Measurements from ENCODE around the gene HSPA2.

DNA sequence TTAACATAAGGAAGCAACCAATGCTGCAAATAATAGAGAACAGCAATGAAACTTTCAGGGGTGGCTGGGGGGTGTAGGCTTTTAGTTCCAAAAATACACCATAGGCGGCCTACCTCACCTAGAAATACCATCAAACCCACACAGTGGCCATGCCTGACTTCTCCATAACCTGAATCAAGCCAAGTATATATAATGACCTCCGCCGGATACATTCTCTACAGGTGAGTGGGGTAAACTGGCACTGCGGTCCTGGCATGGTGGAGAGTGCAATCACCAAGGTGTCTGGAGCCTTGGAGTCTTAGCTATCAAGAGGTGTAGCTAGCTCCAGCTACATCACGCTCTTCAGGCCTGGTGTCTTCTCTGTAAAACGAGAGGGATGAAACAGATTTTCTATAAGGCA is 38.1 kb upstream of the HSPA2 start:
- TF ChIP-seq, protein P1, sequence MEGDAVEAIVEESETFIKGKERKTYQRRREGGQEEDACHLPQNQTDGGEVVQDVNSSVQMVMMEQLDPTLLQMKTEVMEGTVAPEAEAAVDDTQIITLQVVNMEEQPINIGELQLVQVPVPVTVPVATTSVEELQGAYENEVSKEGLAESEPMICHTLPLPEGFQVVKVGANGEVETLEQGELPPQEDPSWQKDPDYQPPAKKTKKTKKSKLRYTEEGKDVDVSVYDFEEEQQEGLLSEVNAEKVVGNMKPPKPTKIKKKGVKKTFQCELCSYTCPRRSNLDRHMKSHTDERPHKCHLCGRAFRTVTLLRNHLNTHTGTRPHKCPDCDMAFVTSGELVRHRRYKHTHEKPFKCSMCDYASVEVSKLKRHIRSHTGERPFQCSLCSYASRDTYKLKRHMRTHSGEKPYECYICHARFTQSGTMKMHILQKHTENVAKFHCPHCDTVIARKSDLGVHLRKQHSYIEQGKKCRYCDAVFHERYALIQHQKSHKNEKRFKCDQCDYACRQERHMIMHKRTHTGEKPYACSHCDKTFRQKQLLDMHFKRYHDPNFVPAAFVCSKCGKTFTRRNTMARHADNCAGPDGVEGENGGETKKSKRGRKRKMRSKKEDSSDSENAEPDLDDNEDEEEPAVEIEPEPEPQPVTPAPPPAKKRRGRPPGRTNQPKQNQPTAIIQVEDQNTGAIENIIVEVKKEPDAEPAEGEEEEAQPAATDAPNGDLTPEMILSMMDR (IDR thresholded peaks at IDR 0.05) = no peak
- no peak for TF ChIP-seq POLR2A (IDR thresholded peaks at IDR 0.05)
